ENCODE measurements around the gene ISM1. TPM values are rescaled to one million over a fixed set of nuclear protein-coding genes. Genes with fewer than 3 reads are reported as not detected.

The ISM1 gene
- total and polyA plus RNA-seq, 2 donors (not counting 3 experiments of a cell fraction or from before 2014, with no cell fraction given) = not detected

GRCh38 chr20:13268953-13269352 lies 47.9 kb downstream of the ISM1 start:
- CTCF ChIA-PET = interaction anchor here (1.0 kb wide), 1 partner anchor 34 kb away, joined by 5 read pairs; no protein-coding TSS in a partner anchor
- BruUV-seq (replicated peaks) = no TSS peak
- FAIRE-seq = no peak

More at GRCh38 chr20:13268953-13269352, 47.9 kb downstream of the ISM1 start:
- no peak overlapping the region for H3K4me2 ChIP-seq (ENCODE audit: insufficient read depth, low read length)
- H3K27me3 ChIP-seq (ENCODE audit: control insufficient read depth in 2 of 2, insufficient read depth in 2 of 2, low read length in 2 of 2) = peaks cover 0 to 4% of the 10 kb centered on the region in 2 experiments
- no peaks in the 10 kb centered on the region for H4K20me1 ChIP-seq (replicated peaks; ENCODE audit: control insufficient read depth, extremely low read depth, insufficient read depth, low read length)
- POLR2A ChIA-PET = no interaction called here
- no peak overlapping the region for H2AFZ ChIP-seq (ENCODE audit: low read depth, low read length)
- H3K27ac ChIP-seq (ENCODE audit: insufficient read depth, low read depth, low read length) = no peak overlapping the region
- TF ChIP-seq FOS (IDR thresholded peaks at IDR 0.05; ENCODE audit: borderline replicate concordance, insufficient read depth, low read length) = no peak
- TF ChIP-seq CTCF (IDR thresholded peaks at IDR 0.05; ENCODE audit: extremely low read depth in 1 of 2, insufficient read depth in 1 of 2, low read depth in 1 of 2, low read length in 2 of 2) = no peak
- TF ChIP-seq GATA2 (IDR thresholded peaks at IDR 0.05; ENCODE audit: insufficient read depth, insufficient read length, low read depth, low read length) = no peak
- TF ChIP-seq MYC (IDR thresholded peaks at IDR 0.05; ENCODE audit: low read depth, low read length) = no peak
- no peak for TF ChIP-seq POLR2AphosphoS5 (IDR thresholded peaks at IDR 0.05; ENCODE audit: insufficient read depth, low read depth, low read length)
- TF ChIP-seq JUN (IDR thresholded peaks at IDR 0.05; ENCODE audit: borderline replicate concordance, insufficient read depth, insufficient read length, low read depth) = no peak
- TF ChIP-seq POLR2A (IDR thresholded peaks at IDR 0.05; ENCODE audit: low read depth, low read length) = no peak
- no peak for TF ChIP-seq MAX (IDR thresholded peaks at IDR 0.05; ENCODE audit: insufficient read depth, insufficient read length)
- TF ChIP-seq EZH2 (IDR thresholded peaks at IDR 0.05; ENCODE audit: borderline replicate concordance, low read depth, low read length, severe bottlenecking) = no peak
- H3K79me2 ChIP-seq (ENCODE audit: control insufficient read depth, insufficient read depth, low read length) = no peaks in the 10 kb centered on the region
- intact Hi-C loops (cut with micrococcal nuclease) = no loop called here
- no peak overlapping the region for H3K4me3 ChIP-seq (replicated peaks in 1 of 3; ENCODE audit: insufficient read depth in 1 of 3, low read depth in 1 of 3, low read length in 3 of 3)
- peaks cover 18% of the 10 kb centered on the region for H3K4me1 ChIP-seq (ENCODE audit: control insufficient read depth, extremely low read depth, insufficient read depth, low read length)
- dilution Hi-C loops (cut with MboI; ENCODE audit: extremely low pct_ligation_motif_present, low sequenced_read_pairs) = no loop called here
- H3K9me3 ChIP-seq (replicated peaks; ENCODE audit: control insufficient read depth, insufficient read depth, low read length) = no peaks in the 10 kb centered on the region
- no peak for DNase-seq (ENCODE audit: low read depth, low spot score)
- no peak overlapping the region for H3K9ac ChIP-seq (replicated peaks; ENCODE audit: extremely low read depth, insufficient read depth, low read length)
- H3K9me1 ChIP-seq (replicated peaks; ENCODE audit: control insufficient read depth, extremely low read depth, insufficient read depth, low read length) = no peaks in the 10 kb centered on the region
- H3K36me3 ChIP-seq (ENCODE audit: control insufficient read depth in 2 of 2, extremely low read depth in 1 of 2, insufficient read depth in 2 of 2, low read length in 2 of 2) = no peaks in the 10 kb centered on the region

Data from endothelial cell of umbilical vein (primary cell).